ENCODE results near the gene PDE11A.
"Not testable (repeated sequence)": the region's sequence is repeated elsewhere in the genome, so short reads cannot be mapped to it uniquely, and the experiment has no call there.

The PDE11A gene

DNA sequence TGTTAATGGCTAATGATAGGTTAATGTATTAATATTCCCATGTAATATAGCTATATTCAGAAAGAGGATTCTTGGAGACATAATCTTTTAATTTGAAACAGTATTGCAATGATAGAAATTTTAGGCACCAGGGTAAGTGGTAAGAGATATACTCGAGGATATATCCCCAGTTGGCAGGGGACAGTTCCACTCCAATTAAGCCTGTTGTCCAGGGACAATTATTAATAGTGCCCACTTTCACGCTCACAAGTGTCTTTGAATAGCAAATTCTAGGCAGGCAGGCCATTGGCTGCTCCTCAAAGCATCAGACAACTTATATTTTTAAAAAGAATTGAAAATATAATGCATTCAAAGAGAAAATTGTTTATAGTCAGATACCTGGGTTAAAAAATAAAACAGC lies 190.7 kb downstream of the PDE11A start:
- DNase-seq (no peak), ATAC-seq (no peak)

- DNase-seq, result no peak
- ATAC-seq, result no peak
Measured at GRCh38 chr2:177881008-177881747, 191.4 kb downstream of the PDE11A start.

DNA sequence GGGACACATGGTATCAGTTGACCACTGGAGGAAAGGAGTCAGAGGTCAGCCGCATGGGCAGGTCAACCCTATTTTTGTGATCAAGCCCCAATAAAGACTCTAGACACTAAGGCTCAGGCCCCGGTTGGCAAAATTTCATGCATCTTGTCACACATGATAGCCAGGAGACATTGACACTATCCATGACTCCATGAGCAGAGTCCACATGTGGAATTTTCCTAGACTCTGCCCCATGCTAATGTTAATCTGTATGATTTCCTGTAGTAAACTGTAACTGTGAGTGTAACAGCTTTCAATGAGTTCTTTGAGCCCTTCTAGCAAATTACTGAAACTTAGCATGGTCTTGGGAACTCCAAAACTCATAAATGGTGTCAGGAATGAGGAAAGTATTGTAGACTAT lies 192.3 kb downstream of the PDE11A start:
- no peak for ATAC-seq
- DNase-seq, result no peak

GRCh38 chr2:177876950-177877349 lies 195.6 kb downstream of the PDE11A start:
- DNase-seq, result no peak
- ATAC-seq, result no peak

- DNase-seq (no peak), ATAC-seq (no peak)
Measured at GRCh38 chr2:177874686-177875085, 197.9 kb downstream of the PDE11A start.

DNA sequence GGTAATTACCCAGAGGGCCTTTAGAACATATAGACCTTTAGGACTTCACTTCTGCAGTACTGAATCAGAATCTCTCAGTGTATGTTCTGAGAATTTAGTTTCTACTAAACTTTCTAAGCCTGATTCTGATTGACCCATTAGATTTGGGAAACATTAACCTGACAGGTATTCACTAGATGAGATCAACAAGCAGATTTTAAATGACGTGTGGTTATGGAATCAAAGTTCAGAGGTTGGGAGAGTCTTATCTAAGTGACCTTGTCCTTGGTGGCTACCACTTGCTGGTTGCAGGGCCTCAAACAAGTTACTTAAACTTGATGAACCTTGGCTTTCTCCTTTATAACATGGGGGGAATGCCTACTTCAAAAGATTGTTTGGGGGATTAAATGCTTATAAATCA lies 198.7 kb downstream of the PDE11A start:
- ATAC-seq (no peak), DNase-seq (no peak)

DNA sequence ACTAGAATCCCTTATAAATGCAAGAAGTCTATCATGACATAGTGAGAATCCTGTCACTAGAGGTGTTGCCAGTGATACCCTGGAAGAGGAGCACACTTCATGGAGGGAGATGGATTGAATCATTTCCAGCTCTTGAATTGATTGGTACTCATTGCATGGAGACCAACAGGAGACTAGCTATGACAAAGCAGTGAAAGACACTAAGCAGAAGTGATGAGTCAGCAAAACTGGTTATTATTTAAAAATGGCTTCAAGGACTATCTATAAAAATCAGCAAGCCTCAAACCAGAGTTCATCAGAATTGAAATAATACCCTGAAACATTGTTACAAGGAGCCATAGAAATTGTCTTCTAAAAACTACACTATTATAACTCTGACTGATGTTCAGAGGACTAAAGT lies 200.3 kb downstream of the PDE11A start:
- DNase-seq (no peak), ATAC-seq (no peak)

DNA sequence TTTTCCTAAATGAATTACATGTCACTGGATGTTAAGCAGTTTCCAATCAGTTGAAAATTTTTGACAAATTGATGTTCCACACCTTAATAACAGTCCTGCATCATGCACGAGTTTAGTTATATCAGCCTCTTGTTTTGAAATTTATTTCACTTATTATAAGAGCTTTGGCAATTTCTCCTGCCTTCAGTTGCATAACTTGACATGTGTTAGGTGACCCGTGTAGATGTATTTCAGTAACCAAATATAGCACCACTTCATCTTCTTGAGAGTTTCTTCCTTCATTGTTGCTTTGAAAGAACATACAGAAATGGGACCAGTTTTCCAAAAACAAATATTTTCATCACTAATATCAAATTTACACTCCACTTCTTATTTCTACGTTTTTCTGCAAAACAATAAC lies 202.7 kb downstream of the PDE11A start:
- ATAC-seq (no peak), DNase-seq (no peak)

- DNase-seq (no peak), ATAC-seq (no peak)
Measured at GRCh38 chr2:177869209-177869608, 203.4 kb downstream of the PDE11A start.

GRCh38 chr2:177868806-177869205 lies 203.8 kb downstream of the PDE11A start:
- ATAC-seq, result no peak

DNA sequence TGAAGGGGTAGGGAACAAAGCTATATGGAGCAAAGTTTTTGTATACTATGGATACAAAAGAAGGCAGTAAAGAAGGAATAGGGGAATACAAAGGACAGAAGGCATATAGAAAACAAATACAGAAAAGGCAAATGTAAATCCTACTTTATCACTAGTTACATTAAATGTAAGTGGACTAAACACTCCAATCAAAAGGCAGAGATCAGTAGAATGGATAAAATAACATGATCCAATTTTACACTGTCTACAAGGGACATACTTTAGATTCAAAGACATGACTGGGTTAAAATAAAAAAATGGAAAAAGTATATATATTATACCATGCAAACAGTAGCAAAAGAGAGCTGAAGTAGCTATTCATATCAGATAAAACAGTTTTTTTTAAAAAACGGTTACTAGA lies 215.0 kb downstream of the PDE11A start:
- DNase-seq (no peak), ATAC-seq (no peak)

More at GRCh38 chr2:177868806-177869205, 203.8 kb downstream of the PDE11A start:
- DNase-seq, result no peak

- ATAC-seq, result no peak
- DNase-seq, result no peak
Measured at GRCh38 chr2:177852389-177852788, 220.2 kb downstream of the PDE11A start.

DNA sequence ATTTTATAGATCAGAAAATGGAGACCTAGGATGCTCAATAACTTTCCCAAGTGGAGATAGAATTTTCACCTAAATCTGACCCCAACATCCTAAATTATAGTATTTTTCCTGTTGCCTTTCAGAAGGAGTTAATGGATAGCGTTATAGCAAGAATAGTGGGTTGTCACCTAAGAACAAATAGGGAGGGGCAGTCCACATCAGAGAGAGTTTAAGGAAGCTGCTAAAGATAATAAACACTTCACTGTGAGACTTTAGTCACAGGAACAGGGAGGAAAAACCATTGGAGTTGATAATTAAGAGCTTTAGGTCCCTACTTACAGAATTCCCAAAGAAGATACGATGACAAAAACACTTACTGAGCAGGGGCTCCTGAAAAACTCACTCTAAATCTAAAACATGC lies 229.4 kb downstream of the PDE11A start:
- no peak for DNase-seq
- no peak for ATAC-seq

DNA sequence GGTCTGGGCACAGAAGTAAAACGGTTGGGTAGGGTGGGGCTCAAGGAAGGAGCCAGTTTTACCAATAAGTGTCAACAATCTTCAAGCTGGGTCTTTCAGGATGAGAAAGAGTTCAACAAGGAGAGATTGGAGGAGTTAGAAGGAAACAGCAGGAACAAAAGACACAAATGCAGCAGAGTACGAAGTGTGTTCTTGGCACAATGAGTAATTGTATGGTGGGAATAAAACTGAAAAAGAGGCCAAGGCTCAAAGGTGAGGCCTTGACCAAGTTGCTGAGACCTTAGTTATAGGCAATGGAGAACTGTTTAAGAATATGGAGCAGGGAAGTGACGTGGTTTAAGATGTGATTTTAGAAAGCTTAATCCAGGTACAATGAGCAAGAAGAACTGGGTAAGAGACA lies 230.3 kb downstream of the PDE11A start:
- DNase-seq, result no peak
- ATAC-seq, result no peak

DNA sequence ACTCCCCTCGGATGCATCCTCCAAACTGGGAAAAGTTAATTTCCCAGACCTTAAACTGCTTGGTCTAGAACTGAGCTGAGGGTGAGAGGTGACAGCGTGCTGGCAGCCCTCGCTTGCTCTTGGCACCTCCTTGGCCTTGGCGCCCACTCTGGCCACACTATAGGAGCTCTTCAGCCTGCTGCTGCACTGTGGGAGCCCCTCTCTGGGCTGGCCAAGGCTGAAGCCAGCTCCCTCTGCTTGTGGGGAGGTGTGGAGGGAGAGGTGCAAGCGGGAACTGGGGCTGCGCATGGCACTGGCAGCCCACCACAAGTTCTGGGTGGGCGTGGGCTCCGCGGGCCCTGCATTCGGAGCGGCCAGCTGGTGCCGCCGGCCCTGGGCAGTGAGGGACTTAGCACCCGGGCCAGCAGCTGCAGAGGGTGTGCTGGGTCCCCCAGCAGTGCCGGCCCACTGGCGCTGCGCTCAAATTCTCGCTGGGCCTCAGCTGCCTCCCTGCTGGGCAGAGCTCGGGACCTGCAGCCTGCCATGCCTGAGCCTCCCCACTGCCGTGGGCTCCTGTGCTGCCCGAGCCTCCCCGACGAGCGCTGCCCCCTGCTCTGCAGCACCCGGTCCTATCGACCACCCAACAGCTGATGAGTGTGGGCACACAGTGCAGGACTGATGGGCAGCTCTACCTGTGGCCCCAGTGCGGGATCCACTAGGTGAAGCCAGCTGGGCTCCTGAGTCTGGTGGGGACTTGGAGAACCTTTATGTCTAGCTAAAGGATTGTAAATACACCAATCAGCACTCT lies 237.0 kb downstream of the PDE11A start:
- ATAC-seq, DNase-seq: not testable (repeated sequence)

DNA sequence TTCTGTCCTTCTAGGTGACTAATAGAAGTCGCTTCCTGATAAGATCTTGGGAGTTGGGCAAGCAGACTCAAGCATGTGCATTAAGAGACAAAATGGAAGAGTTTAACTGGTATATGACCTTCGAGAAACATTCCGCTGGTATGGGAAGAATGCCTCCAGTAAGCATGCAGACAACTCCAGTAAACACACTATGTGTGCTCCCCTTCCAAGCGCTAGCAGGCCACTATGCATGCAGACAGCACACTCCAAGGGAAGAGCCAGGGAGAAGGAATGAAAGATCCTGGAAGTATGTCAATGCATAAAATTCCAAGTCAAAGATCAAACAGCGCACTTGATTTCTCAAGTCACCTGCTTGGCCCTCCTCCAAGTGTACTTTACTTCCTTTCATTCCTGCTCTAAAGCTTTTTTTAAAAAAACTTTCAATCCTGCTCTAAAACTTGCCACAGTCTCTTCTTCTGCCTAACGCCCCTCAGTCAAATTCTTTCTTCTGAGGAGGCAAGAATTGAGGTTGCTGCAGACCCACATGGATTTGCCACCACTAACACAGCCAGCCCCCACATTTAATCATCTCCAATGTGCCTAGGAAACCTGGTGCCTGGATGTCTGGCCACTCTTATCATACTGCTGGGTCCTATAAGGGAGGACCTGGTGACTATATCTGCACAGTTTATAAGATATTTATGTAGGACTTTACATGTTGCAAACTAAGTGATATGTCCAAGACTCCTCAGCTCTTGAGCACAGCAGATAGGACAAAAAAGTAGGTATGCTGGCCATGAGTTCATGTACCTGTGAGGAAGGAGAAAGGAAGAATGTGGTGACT lies 239.8 kb downstream of the PDE11A start:
- DNase-seq (no peak), ATAC-seq (no peak)

- no peak for DNase-seq
- no peak for ATAC-seq
Measured at GRCh38 chr2:177830881-177831386, 241.6 kb downstream of the PDE11A start.

DNA sequence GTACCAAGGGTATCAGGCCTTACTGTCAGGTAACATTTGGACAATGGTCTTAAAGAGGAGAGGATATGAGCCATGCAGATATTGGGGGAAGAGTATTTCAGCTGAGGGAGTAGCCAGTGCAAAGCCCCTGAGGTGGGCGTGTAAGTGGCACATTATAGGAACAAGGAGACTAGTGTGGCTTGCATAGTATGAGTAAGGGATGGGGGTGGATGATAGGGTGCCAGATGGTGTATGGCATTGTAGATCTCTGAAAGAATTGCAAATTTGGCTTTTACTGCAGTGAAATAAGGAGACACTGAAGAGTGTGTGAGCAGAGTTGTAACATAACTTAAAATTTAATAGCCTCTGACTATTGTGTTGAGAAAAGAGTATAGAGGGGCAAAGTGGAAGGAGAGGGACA lies 244.0 kb downstream of the PDE11A start:
- DNase-seq (no peak), ATAC-seq (no peak)

DNA sequence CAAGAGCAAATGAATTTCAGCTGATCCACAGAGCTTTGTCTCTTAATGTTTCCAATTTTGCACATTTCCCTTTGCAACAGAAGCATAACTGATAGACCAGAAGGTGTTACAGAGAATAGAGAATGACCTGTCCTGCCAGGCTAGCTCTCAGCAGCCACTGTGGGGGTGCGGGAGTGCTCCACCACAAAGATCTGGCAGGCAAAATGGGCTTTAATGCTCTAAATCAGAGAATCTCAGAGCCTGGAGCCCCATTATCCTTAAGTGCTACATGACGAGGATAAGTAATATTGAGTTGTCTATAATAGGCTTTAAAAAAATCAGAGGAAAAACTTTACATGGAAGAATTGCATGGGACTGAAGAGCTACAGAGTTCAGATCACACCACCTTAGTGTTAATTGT lies 245.7 kb downstream of the PDE11A start:
- no peak for DNase-seq
- ATAC-seq, result no peak

GRCh38 chr2:177822941-177823340 lies 249.6 kb downstream of the PDE11A start:
- DNase-seq (no peak), ATAC-seq (no peak)

DNA sequence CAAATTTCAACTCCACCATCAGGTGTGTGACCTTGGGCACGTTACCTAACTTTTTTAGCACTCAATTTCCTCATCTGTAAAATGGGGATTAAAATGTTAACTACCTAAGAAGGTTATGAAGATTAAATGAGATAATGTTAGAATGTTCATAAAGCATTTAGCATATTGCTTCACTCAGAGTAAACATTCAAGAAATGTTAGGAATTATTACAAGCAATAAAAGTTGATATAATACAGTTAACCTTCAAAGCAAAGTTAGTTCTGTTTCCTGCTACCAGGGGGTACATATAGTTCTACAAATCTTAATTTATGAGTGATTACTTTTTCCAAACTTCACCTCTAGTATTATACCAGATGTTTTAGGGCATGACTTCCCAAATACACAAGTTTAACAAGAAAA lies 254.2 kb downstream of the PDE11A start:
- DNase-seq (no peak), ATAC-seq (no peak)

GRCh38 chr2:177817300-177817699 lies 255.3 kb downstream of the PDE11A start:
- no peak for ATAC-seq
- DNase-seq, result no peak

DNA sequence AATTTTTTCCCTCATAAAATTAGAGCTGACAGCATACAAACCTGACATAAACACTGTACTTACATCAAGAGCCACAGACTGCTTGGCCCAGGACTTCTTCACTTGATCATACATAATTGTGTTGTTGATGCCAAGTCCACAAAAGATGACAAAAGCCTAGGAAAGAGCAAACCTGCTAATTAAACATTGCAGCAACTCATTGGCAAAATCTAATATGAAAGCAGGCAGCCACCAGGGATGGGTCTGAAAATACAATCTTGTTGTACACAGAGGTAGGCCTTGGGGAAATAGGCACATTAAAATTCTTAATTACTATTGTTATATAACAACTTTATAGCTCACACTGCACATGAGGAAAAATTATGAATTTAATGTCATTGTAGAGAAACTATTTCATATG lies 255.8 kb downstream of the PDE11A start:
- ATAC-seq (no peak), DNase-seq (no peak)

All from stimulated activated naive CD8-positive, alpha-beta T cell treated with anti-CD3 and anti-CD28 coated beads, Interleukin-15, Interleukin-2, amounts not matched to agents 100 U/mL and 50 U/mL, for 24 hours (primary cell).